GM12892 (cell line): ENCODE results near the gene GALNTL6.

Experiments
- POLR2A ChIP-seq: IDR thresholded peaks from 2 replicates; pipeline ENCODE4 v1.6.1; 2011; ENCODE audit warnings: low read depth, low read length, control low read depth
- TAF1 ChIP-seq: IDR thresholded peaks from 2 replicates; pipeline ENCODE4 v1.6.1; 2011; ENCODE audit warnings: low read depth, mild to moderate bottlenecking, control low read depth, low read length, borderline replicate concordance

- TF ChIP-seq TAF1: no peak
- no peak for TF ChIP-seq POLR2A
These were observed 1043.8 kb downstream of the GALNTL6 start for GRCh38 chr4:172857026-172857425.
